GM19239 (cell line): Measurements from ENCODE around the gene DCAKD.
A peak's percentile ranks its signal among the peaks of the same experiment; 100 is the strongest.
"Not testable (repeated sequence)": the region's sequence is repeated elsewhere in the genome, so short reads cannot be mapped to it uniquely, and the experiment has no call there.

Source experiments
- DNase-seq: peaks from one replicate; pipeline ENCODE4 v3.0.0; 2011; ENCODE audit warnings: low spot score; ENCODE audit not compliant: insufficient read length
- FAIRE-seq: peaks from 2 replicates; lab custom pipeline; 2011; peaks lifted over from hg19 to GRCh38; lab: Jason Lieb, UNC

DCAKD gene

GRCh38 chr17:45070001-45070400 lies 18.6 kb upstream of the DCAKD start:
- FAIRE-seq: no peak
- DNase-seq: no peak

- no peak for DNase-seq
- FAIRE-seq: no peak
These were observed 16.2 kb upstream of the DCAKD start for GRCh38 chr17:45067637-45068036.

GRCh38 chr17:45063198-45063597 lies 11.8 kb upstream of the DCAKD start:
- no peak for DNase-seq
- peak; percentile 37 for FAIRE-seq

- FAIRE-seq (no peak), DNase-seq (no peak)
These were observed 10.3 kb upstream of the DCAKD start for GRCh38 chr17:45061606-45062205.

- FAIRE-seq (peak; percentile 86), DNase-seq (peak; percentile 80)
These were observed 9.6 kb upstream of the DCAKD start, which contains the start of gene NMT1 for GRCh38 chr17:45060797-45061605. TSS of gene NMT1 (plus strand) at chr17:45061317. CDS start at chr17:45061330, 13 bp downstream.

- DNase-seq (no peak), FAIRE-seq (no peak)
These were observed 9.0 kb upstream of the DCAKD start for GRCh38 chr17:45060382-45060796.

GRCh38 chr17:45052052-45052772 lies 780 bp upstream of the DCAKD start:
- FAIRE-seq (peak; percentile 52), DNase-seq (no peak)

GRCh38 chr17:45051720-45052051 lies 254 bp upstream of the DCAKD start:
- FAIRE-seq, DNase-seq: not testable (repeated sequence)

- peak; percentile 59 for FAIRE-seq
- DNase-seq: no peak
These were observed 862 bp downstream of the DCAKD start for GRCh38 chr17:45050481-45051059.

GRCh38 chr17:45048795-45049563 lies 2.5 kb downstream of the DCAKD start:
- no peak for DNase-seq
- no peak for FAIRE-seq

GRCh38 chr17:45046537-45047125 lies 4.8 kb downstream of the DCAKD start:
- peak; percentile 18 for FAIRE-seq
- no peak for DNase-seq

GRCh38 chr17:45043813-45044540 lies 7.5 kb downstream of the DCAKD start:
- no peak for FAIRE-seq
- DNase-seq: no peak

GRCh38 chr17:45042346-45043120 lies 8.9 kb downstream of the DCAKD start:
- DNase-seq (no peak), FAIRE-seq (peak; percentile 62)

GRCh38 chr17:45040459-45040858 lies 11.0 kb downstream of the DCAKD start:
- DNase-seq (no peak), FAIRE-seq (no peak)

- FAIRE-seq: peak; percentile 82
- no peak for DNase-seq
These were observed 12.5 kb downstream of the DCAKD start for GRCh38 chr17:45038728-45039634.

GRCh38 chr17:45036691-45037090 lies 14.7 kb downstream of the DCAKD start:
- DNase-seq: no peak
- FAIRE-seq: no peak

GRCh38 chr17:45035848-45036247 lies 15.6 kb downstream of the DCAKD start:
- DNase-seq: no peak

More at GRCh38 chr17:45035848-45036247, 15.6 kb downstream of the DCAKD start:
- no peak for FAIRE-seq
